Activated gamma-delta T cell (primary cell): Measurements from ENCODE around the gene HDAC9.

Experiments used
- DNase-seq: peaks from one replicate; lab custom pipeline; 2025; lab: John Stamatoyannopoulos, UW

The HDAC9 gene

DNA sequence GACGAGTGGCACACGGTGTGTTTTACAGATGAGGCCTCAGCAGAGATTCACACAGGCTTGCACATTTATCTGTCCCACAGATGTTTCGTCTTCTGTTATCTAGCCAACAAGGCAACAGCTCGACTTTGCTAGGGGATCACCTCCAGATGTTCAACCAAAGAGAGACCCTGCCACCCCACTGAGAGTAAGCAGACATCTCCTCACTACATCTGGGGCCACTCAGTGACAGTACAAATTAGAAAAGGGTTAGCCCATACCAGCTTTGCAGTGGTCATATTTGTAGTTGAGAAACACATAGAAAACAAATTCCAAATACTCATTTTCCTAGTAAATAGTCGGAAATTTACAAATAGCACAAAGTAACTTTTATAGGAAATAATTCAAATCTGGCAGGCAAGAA, 164.2 kb downstream of the HDAC9 start:
- no peak for DNase-seq

DNA sequence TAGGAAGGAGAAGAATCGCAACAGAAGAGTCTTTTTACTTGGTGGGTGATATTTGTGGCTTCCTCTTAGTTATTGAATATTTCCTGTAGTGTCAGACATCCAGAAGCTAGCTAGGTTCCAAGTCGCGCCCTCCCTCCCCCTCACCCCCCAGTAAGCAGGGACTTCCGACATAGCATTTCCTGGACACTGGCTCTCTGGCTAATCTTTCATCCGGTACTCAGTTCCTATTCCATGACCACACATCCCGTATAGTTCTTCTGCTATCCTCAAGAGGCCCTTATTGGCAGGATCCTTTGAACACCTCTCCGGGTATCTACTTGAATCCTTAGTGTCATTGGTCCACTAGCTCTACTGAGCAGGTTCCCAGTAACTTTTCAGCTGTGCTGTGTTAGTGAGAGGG, 167.8 kb downstream of the HDAC9 start:
- no peak for DNase-seq

- DNase-seq: no peak
Measured at GRCh38 chr7:18666107-18666728, 170.7 kb downstream of the HDAC9 start.

DNA sequence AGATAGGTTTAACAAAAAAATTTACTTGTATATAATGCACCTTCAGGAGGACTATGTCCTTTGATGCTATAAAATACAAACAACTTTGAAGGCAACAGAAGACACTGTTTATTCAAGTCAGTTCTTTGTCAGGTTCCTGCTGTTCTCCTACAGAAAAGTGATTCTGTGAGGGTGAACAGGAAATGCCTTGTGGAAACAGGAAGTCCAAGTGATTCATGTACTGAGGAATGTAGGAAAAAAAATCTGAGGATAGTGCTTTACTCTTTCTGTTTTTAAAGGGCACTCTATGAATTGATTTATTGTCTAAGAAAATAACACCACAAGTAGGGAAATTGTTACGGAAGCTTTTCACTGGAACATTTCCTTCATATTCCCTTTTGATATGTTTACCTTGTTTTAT, 171.9 kb downstream of the HDAC9 start:
- DNase-seq: no peak

GRCh38 chr7:18671176-18671575, 175.6 kb downstream of the HDAC9 start:
- no peak for DNase-seq

GRCh38 chr7:18675579-18675978, 180.0 kb downstream of the HDAC9 start:
- no peak for DNase-seq

GRCh38 chr7:18679261-18679660, 183.7 kb downstream of the HDAC9 start:
- DNase-seq: no peak

DNA sequence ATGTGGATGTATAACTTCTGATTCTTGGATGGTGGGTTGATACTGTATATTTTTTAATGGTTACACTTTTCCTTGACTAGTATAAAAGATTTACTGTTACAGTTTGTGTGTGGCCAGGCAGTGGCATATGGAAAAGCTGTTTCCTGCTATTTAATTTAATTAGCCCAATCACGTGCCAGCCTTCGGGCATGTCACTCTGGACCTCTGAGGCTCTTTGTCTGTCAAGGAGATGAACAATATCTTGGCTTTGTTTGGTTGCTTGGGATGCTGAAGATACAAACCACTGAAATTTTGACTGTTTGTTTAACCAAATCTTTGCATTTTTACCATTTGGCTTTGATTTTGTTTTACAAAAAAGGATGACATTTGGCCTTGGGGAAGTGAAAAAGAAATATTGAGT, 185.0 kb downstream of the HDAC9 start:
- DNase-seq: no peak

DNA sequence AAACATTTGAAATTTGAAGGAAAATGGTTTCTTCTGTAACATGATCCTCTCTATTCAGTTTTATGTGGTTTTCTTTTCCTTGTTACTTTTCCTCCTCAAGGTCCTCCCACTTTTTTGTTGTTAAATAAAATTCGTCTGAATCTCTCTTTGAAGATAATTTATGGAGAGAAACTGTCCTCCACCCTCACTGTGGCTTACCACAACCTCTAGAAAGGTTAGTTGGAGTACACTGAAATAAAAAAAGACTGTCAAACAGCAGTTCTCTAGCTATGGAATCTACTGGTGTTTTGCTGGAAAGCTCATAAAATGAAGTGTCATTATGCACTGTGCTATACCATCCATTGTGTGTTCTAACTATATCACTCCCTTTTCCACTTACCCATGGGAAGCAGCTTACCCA, 189.4 kb downstream of the HDAC9 start:
- no peak for DNase-seq

GRCh38 chr7:18685971-18686370, 190.4 kb downstream of the HDAC9 start:
- no peak for DNase-seq

DNA sequence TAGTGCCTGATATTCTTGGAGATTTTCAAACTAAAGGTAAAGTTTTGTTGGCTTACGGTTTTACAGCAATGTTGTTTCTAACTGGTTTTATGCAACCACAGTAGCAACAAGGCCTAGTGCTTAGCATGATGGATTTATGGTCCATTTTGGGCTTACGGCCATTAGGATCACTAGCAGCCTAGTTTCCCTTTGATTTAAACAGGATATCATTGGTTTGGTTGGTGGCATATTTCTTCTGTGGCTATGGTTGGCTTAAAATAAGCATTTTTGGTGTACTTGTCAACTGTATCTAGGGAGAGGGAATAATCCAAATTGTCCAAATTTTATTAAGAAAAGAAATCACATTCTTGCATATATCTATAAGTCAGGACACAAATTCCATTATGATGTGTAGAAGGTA, 194.0 kb downstream of the HDAC9 start:
- DNase-seq: no peak

- no peak for DNase-seq
Measured at GRCh38 chr7:18693406-18693805, 197.9 kb downstream of the HDAC9 start.

- no peak for DNase-seq
Measured at GRCh38 chr7:18693816-18694215, 198.3 kb downstream of the HDAC9 start.

DNA sequence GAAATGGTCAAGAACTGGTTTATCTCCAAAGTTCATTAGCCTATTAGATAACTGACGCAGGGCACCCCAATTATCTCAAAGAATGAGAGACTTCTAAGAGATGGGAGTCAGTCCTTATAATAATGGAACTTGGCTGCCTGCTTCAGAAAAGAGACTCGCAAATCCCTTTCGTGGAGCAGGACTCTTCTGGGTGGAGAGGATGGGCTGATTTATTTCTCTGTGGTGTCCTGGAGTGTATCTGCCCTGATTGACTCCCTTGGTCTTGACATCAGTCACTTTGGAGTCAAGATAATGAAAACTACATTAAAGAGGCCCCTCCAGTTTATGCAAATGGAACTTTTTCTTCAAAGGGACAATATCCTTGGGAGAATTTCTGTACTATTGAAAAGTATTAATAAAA, 198.9 kb downstream of the HDAC9 start:
- DNase-seq: no peak

- DNase-seq: no peak
Measured at GRCh38 chr7:18694911-18695310, 199.4 kb downstream of the HDAC9 start.

GRCh38 chr7:18698258-18698734, 202.7 kb downstream of the HDAC9 start:
- no peak for DNase-seq

DNA sequence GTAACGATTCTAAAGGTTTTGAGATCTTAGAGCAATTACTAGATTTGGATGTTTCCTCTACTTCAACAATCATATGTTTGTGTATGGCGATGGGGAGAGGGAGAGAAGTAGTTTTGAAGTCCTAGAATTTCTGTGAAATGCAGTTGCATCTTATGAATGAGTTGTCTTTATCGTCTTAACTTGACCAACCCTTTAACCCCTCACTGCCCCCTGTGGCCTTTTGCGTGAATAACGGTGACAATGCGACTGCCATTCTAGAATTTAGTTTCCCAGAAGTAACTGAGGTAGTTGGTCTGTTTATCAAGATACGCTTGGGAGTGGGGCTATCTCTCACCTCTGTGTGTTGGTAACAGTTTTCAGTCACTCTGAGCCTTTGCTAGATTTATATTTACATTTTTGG, 204.6 kb downstream of the HDAC9 start:
- no peak for DNase-seq

GRCh38 chr7:18702071-18702829, 206.7 kb downstream of the HDAC9 start:
- no peak for DNase-seq

GRCh38 chr7:18703685-18704084, 208.1 kb downstream of the HDAC9 start:
- DNase-seq: no peak

- DNase-seq: no peak
Measured at GRCh38 chr7:18706670-18707069, 211.1 kb downstream of the HDAC9 start.

DNA sequence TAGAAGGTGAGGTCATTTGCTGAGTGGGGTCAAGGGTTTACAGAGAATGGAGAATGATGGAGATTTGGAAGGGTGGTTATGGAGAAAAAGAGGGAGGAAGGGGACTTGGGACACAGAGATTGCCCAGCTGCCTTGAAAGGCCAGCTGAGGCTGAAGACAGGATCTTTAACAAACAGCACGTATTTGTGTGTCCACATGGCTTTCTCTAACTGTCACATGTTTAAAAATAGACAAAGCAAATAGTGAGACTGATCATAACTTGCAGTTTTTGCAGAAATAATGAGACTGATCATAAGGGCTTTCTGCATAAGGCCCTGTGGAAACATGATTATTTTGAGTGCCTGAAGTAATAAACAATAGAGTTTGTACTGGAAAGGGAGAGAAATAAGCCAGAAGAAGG, 212.7 kb downstream of the HDAC9 start:
- DNase-seq: no peak

- DNase-seq: no peak
Measured at GRCh38 chr7:18715988-18716387, 220.4 kb downstream of the HDAC9 start.

- DNase-seq: no peak
Measured at GRCh38 chr7:18721429-18721828, 225.9 kb downstream of the HDAC9 start.

DNA sequence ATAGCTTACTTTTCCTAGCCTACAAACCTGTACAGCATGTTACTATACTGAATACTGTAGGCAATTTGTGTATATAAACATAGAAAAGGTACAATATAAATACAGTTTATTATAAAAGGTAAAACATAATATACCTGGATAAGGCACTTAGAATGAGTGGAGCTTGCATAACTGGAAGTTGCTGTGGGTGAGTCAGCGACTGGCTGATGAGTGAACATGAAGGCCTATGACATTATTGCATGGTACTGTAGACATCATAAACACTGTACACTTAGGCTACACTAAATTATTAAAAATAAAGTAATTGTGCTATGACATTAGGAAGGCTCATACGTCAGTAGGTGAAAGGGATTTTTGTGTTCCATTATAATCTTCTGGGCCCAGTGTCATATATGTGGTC, 228.8 kb downstream of the HDAC9 start:
- DNase-seq: no peak
